ENCODE results near the gene MSRB3.

- no peak for TF ChIP-seq CTCF (conservative IDR thresholded peaks at IDR 0.05; ENCODE audit: low read depth, low read length)
- TF ChIP-seq EZH2 (IDR thresholded peaks at IDR 0.05; ENCODE audit: low read length, unreplicated experiment), result no peak
Measured at GRCh38 chr12:65319688-65320200, 41.3 kb downstream of the MSRB3 start.

Data from PC-3 (cell line).